ENCODE results near the gene N4BP3.

N4BP3 gene, protein sequence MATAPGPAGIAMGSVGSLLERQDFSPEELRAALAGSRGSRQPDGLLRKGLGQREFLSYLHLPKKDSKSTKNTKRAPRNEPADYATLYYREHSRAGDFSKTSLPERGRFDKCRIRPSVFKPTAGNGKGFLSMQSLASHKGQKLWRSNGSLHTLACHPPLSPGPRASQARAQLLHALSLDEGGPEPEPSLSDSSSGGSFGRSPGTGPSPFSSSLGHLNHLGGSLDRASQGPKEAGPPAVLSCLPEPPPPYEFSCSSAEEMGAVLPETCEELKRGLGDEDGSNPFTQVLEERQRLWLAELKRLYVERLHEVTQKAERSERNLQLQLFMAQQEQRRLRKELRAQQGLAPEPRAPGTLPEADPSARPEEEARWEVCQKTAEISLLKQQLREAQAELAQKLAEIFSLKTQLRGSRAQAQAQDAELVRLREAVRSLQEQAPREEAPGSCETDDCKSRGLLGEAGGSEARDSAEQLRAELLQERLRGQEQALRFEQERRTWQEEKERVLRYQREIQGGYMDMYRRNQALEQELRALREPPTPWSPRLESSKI

DNA sequence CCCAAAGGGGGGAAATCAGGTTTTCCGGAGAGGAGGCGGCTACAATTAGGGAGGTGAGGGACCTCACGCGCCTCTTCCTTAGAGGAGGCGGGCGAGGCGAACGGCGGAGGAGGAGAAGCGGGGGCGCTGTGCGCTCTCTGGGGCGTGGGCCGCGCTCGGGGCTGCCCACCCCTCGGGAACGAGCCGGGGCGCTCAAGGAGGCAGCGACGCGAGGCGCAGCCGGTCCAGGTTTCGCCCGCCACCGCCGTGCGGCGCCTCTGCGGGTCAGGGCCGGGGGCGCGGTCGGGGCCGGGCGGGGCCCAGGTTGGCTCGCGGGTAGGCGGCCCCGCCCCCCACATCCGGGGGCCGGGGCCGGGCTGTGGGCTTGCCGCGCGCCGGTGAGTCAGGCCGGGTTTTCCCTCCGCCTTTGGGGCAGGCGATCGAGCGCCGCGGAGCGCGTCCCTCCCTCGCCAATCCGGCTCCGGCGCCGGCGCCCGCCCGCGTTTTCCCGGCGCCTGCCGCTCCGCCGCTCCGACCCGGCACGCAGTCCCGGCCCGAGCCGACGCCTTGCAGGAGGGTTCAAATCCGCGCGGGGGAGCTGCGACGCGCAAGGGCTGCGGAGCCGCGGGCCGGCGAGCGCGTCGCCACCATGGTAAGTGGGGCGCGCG lies at the start of gene N4BP3:
Gene N4BP3 (plus strand): TSS at position 392 of the 647 bp plus-strand sequence. CDS start 6,052 bp downstream, outside the sequence.
- H3K4me3 ChIP-seq (ENCODE audit: insufficient read depth, low read length, poor library complexity, severe bottlenecking): peak within 1 kb of the TSS; percentile 65
- no peaks in the 10 kb centered on the region for H3K27me3 ChIP-seq (ENCODE audit: low read length)
- peak within 1 kb of the TSS; percentile 91 for H3K9ac ChIP-seq (ENCODE audit: low read length)
- H3K9me2 ChIP-seq (replicated peaks; ENCODE audit: insufficient read depth, low read length): no peaks in the 10 kb centered on the region
- peaks cover 54% of the 10 kb centered on the region for H3F3A ChIP-seq (ENCODE audit: insufficient read depth)
- H2AFZ ChIP-seq (ENCODE audit: low read depth, low read length, severe bottlenecking): peak within 1 kb of the TSS; percentile 78
- peak within 1 kb of the TSS; percentile 94 for H3K27ac ChIP-seq (ENCODE audit: low read depth, low read length)
- TF ChIP-seq, protein P1, sequence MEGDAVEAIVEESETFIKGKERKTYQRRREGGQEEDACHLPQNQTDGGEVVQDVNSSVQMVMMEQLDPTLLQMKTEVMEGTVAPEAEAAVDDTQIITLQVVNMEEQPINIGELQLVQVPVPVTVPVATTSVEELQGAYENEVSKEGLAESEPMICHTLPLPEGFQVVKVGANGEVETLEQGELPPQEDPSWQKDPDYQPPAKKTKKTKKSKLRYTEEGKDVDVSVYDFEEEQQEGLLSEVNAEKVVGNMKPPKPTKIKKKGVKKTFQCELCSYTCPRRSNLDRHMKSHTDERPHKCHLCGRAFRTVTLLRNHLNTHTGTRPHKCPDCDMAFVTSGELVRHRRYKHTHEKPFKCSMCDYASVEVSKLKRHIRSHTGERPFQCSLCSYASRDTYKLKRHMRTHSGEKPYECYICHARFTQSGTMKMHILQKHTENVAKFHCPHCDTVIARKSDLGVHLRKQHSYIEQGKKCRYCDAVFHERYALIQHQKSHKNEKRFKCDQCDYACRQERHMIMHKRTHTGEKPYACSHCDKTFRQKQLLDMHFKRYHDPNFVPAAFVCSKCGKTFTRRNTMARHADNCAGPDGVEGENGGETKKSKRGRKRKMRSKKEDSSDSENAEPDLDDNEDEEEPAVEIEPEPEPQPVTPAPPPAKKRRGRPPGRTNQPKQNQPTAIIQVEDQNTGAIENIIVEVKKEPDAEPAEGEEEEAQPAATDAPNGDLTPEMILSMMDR (IDR thresholded peaks at IDR 0.05; ENCODE audit: insufficient read depth, low read length, poor library complexity, severe bottlenecking): no peak
- TF ChIP-seq EZH2phosphoT487 (conservative IDR thresholded peaks at IDR 0.05; ENCODE audit: low read length): no peak
- H3K79me2 ChIP-seq (ENCODE audit: insufficient read depth, low read length): peaks cover 32% of the 10 kb centered on the region
- no peaks in the 10 kb centered on the region for H3K9me3 ChIP-seq (ENCODE audit: insufficient read depth, low read length)
- H3K4me2 ChIP-seq (ENCODE audit: low read depth, low read length, poor library complexity, severe bottlenecking): peak within 1 kb of the TSS; percentile 78
- no peaks in the 10 kb centered on the region for H4K20me1 ChIP-seq (ENCODE audit: low read depth, low read length)
- H3K36me3 ChIP-seq (ENCODE audit: low read length): no peaks in the 10 kb centered on the region

DNA sequence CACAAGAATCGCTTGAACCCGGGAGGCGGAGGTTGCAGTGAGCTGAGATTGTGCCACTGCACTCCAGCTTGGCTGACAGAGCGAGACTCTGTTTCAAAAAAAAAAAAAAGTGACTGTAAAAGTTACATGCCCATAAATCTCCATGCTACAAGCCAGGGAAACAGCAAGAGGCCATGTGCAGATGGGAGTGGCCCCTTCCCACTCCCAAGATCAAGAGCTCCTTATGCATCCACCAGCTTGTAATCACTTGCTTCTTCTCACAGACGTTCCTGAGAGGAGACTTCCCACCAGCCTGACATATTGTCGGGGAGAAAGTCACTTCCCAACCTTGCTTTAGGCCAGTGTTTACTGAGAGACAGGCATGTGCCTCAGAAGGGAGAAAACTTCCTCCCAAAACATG lies 45.6 kb upstream of the N4BP3 start:
- Histone ChIP-seq H3F3A (ENCODE audit: insufficient read depth) (0 out of 2 replicates have a peak, but pooled peaks cover 5% of the 10 kb centered on the region), H3K79me2 (ENCODE audit: insufficient read depth, low read length) (no peaks in the 10 kb centered on the region), H3K9me3 (ENCODE audit: insufficient read depth, low read length) (no peaks in the 10 kb centered on the region), H3K4me2 (ENCODE audit: low read depth, low read length, poor library complexity, severe bottlenecking) (peak overlapping the region; percentile 51), H2AFZ (ENCODE audit: low read depth, low read length, severe bottlenecking) (no peak overlapping the region), H3K27ac (ENCODE audit: low read depth, low read length) (no peak overlapping the region), H3K4me3 (ENCODE audit: insufficient read depth, low read length, poor library complexity, severe bottlenecking) (peak overlapping the region; percentile 5), H3K9me2 (replicated peaks; ENCODE audit: insufficient read depth, low read length) (no peaks in the 10 kb centered on the region), H3K27me3 (ENCODE audit: low read length) (no peaks in the 10 kb centered on the region), H3K9ac (ENCODE audit: low read length) (no peak overlapping the region), H3K36me3 (ENCODE audit: low read length) (no peaks in the 10 kb centered on the region), H4K20me1 (ENCODE audit: low read depth, low read length) (no peaks in the 10 kb centered on the region)
- no peak for TF ChIP-seq EZH2phosphoT487 (conservative IDR thresholded peaks at IDR 0.05; ENCODE audit: low read length)
- TF ChIP-seq, protein P1 (IDR thresholded peaks at IDR 0.05; ENCODE audit: insufficient read depth, low read length, poor library complexity, severe bottlenecking): no peak

DNA sequence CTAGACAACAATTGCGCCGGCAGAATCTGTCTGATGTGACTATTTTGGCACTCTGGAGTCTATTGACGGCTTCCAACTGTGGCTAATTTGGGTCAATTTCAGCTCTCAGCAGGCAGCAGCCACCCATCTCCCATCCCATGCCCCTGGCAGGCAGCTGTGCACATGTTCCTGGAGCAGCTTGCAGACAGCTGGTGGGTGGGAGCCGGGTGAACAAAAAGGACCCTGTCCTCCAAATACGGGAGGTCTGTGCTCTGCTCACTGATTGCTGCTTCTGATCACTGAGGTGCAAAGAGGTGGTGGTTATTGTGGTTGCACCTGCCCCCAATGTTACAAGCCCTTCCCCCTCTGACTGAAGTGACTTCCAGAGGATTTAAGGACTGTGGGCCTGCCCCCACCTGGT lies 45.0 kb upstream of the N4BP3 start:
- Histone ChIP-seq H3K79me2 (ENCODE audit: insufficient read depth, low read length) (no peaks in the 10 kb centered on the region), H3K9me2 (replicated peaks; ENCODE audit: insufficient read depth, low read length) (no peaks in the 10 kb centered on the region), H3K9ac (ENCODE audit: low read length) (no peak overlapping the region), H3F3A (ENCODE audit: insufficient read depth) (0 out of 2 replicates have a peak, but pooled peaks cover 5% of the 10 kb centered on the region), H3K36me3 (ENCODE audit: low read length) (no peaks in the 10 kb centered on the region), H3K4me2 (ENCODE audit: low read depth, low read length, poor library complexity, severe bottlenecking) (peak overlapping the region; percentile 51), H3K9me3 (ENCODE audit: insufficient read depth, low read length) (no peaks in the 10 kb centered on the region), H2AFZ (ENCODE audit: low read depth, low read length, severe bottlenecking) (no peak overlapping the region), H3K27ac (ENCODE audit: low read depth, low read length) (no peak overlapping the region), H3K4me3 (ENCODE audit: insufficient read depth, low read length, poor library complexity, severe bottlenecking) (peak overlapping the region; percentile 5), H4K20me1 (ENCODE audit: low read depth, low read length) (no peaks in the 10 kb centered on the region), H3K27me3 (ENCODE audit: low read length) (no peaks in the 10 kb centered on the region)
- TF ChIP-seq, protein P1 (IDR thresholded peaks at IDR 0.05; ENCODE audit: insufficient read depth, low read length, poor library complexity, severe bottlenecking): no peak
- no peak for TF ChIP-seq EZH2phosphoT487 (conservative IDR thresholded peaks at IDR 0.05; ENCODE audit: low read length)

All from SU-DHL-6 (cell line).